Stromal cell of bone marrow (primary cell): Measurements from ENCODE around the gene OGG1.

Experiments
- DNase-seq: peaks from one replicate; pipeline ENCODE4 v3.0.0-alpha.2; 2012; ENCODE audit warnings: low read depth

OGG1 gene

GRCh38 chr3:9727743-9728142 lies 22.0 kb upstream of the OGG1 start:
- DNase-seq = no peak

GRCh38 chr3:9729419-9729818 lies 20.3 kb upstream of the OGG1 start:
- DNase-seq = no peak

GRCh38 chr3:9730657-9731205 lies 19.0 kb upstream of the OGG1 start:
- DNase-seq = no peak

- DNase-seq = peak; percentile 98
These were observed 18.3 kb upstream of the OGG1 start, which contains the start of gene BRPF1 for GRCh38 chr3:9731206-9732079. BRPF1 (plus strand) TSS chr3:9731735; CDS start chr3:9734141, 2,406 bp downstream.

GRCh38 chr3:9732080-9732739 lies 17.5 kb upstream of the OGG1 start:
- DNase-seq = no peak

GRCh38 chr3:9732740-9733115 lies 17.0 kb upstream of the OGG1 start:
- DNase-seq = no peak

GRCh38 chr3:9736831-9737230 lies 12.9 kb upstream of the OGG1 start:
- DNase-seq = no peak

GRCh38 chr3:9739181-9739580 lies 10.6 kb upstream of the OGG1 start:
- no peak for DNase-seq

- no peak for DNase-seq
These were observed 7.2 kb upstream of the OGG1 start for GRCh38 chr3:9742560-9742959.

- DNase-seq = no peak
These were observed 6.2 kb upstream of the OGG1 start for GRCh38 chr3:9743548-9743947.

GRCh38 chr3:9744162-9744561 lies 5.6 kb upstream of the OGG1 start:
- no peak for DNase-seq

- DNase-seq = no peak
These were observed 4.2 kb upstream of the OGG1 start for GRCh38 chr3:9745521-9745920.

- DNase-seq = no peak
These were observed 3.4 kb upstream of the OGG1 start for GRCh38 chr3:9746330-9746729.

GRCh38 chr3:9747267-9747666 lies 2.5 kb upstream of the OGG1 start:
- DNase-seq = peak; percentile 47

- DNase-seq = no peak
These were observed 1.7 kb upstream of the OGG1 start for GRCh38 chr3:9748031-9748430.

GRCh38 chr3:9749296-9749644 lies 482 bp upstream of the OGG1 start:
- no peak for DNase-seq

GRCh38 chr3:9750556-9751411 lies 1.0 kb downstream of the OGG1 start:
- no peak for DNase-seq

- DNase-seq = no peak
These were observed 4.9 kb downstream of the OGG1 start for GRCh38 chr3:9754678-9755077.

- DNase-seq = no peak
These were observed 7.7 kb downstream of the OGG1 start for GRCh38 chr3:9757427-9757826.

- DNase-seq = no peak
These were observed 11.2 kb downstream of the OGG1 start for GRCh38 chr3:9760779-9761505.

- no peak for DNase-seq
These were observed 12.2 kb downstream of the OGG1 start for GRCh38 chr3:9761919-9762318.

- no peak for DNase-seq
These were observed 13.1 kb downstream of the OGG1 start for GRCh38 chr3:9762871-9763270.
